ENCODE results near the gene ERH. TPM values are rescaled to one million over a fixed set of nuclear protein-coding genes. Genes with fewer than 3 reads are reported as not detected.
"Not testable (repeated sequence)": the region's sequence is repeated elsewhere in the genome, so short reads cannot be mapped to it uniquely, and the experiment has no call there.

Gene ERH
- 176 and 177 TPM in 2 replicates for total RNA-seq (2014; rRNA removed; shearing (Covaris generic))

DNA sequence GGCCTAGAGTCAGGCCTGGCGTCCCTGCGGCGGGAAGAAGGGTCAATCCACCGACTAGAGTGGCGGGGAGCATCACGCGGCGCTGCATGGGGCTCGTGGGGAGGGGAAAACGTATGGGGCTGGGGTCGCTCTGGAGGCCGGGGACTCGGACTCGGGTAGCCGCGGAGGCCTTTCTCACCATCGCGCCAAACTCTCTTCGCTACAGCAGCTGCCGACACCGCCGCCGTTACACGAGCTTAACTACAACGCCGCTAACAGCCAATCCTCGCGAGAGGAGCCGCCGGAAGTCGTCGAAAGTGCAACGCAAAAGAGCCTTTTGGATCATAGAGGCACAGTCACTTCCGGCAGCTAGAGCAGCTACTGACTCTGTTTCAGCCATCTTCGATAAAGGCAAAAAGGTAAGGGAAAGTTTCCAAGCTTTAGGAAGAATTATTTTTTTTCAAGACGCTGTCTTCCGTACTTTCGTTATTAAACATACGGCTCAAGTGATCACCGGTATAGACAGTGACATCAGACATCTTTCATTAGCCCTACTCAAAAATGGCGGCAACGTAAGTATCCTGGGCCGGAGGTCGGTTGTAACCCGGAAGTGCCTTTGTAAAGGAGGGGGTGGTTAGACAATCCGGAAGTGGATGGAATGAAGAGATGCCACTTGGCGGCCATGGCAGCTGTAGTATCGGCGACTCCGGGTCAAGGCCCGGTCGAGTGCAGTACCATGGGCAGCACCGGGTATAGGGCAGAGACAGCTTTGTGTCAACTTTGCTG is at the start of gene ERH, which contains the start of gene SLC39A9:
ERH (minus strand) TSS at position 247 of the 765 bp plus-strand sequence; CDS start at position 181, 66 bp downstream.
SLC39A9 (plus strand) TSS at position 640 of the 765 bp plus-strand sequence. CDS start 678 bp downstream, outside the sequence.
- peak; percentile 95 for DNase-seq (ENCODE audit: low spot score)

DNA sequence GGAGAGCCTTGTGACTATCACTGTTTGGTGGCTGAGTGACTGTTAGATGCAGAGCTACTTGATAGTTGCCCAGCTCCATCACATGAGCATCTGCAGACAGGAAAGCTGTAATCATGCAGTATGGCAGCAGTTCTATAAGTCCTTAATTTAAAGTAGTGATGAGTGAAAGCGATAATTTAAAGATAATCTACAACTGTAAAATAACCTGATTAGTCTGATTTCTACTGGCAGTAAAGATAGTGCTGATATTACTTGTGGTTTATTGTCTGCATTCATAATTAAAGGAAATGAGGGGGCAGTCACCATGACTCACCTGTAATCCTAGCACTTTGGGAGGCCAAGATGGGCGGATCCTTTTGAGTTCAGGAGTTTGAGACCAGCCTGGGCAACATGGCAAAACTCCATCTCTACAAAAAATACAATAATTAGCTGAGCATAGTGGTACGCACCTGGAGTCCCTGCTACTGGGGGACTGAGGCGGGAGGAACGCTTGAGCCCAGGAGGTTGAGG is 45.3 kb upstream of the ERH start:
- DNase-seq (ENCODE audit: low spot score) = no peak

DNA sequence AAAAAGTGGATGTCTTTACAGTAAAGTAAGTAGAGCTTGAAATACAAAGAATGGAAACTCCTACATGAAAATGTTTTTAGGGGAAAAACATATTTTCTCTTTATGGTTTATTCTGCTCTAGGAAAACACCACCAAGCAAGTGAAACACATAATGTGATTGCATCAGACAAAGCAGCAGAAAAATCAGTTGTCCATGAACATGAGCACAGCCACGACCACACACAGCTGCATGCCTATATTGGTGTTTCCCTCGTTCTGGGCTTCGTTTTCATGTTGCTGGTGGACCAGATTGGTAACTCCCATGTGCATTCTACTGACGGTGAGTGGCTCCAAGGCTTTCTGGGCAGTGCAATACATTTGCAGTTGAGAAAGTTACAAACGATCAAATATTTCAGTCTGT is 43.8 kb upstream of the ERH start:
- no peak for DNase-seq (ENCODE audit: low spot score)

DNA sequence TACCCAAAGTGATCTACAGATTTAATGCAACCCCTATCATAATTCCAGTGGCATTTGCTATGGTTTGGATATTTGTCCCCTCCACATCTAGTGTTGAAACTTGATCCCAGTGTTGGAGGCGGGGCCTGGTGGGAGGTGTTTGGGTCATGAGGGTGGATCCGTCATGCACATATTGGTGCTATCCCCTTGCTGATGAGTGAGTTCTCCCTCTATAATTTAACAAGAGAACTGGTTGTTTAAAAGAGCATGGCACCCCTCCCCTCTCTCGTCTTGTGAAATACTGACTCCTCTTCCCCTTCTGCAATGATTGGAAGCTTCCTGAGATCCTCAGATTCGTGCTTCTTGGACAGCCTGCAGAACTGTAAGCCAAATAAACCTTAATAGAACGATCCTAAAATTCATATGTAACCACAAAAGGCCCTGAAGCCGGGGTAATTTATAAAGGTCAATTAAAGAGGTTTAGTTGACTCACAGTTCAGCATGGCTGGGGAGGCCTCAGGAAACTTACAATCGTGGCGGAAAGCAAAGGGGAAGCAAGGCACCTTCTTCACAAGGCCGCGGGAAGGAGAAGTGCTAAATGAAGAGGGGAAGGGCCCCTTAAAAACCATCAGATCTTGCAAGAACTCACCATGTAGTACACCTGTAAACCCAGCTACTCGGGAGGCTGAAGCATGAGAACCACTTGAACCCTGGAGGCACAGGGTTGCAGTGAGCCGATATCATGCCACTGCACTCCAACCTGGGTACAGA is 41.6 kb upstream of the ERH start:
- no peak for DNase-seq (ENCODE audit: low spot score)

DNA sequence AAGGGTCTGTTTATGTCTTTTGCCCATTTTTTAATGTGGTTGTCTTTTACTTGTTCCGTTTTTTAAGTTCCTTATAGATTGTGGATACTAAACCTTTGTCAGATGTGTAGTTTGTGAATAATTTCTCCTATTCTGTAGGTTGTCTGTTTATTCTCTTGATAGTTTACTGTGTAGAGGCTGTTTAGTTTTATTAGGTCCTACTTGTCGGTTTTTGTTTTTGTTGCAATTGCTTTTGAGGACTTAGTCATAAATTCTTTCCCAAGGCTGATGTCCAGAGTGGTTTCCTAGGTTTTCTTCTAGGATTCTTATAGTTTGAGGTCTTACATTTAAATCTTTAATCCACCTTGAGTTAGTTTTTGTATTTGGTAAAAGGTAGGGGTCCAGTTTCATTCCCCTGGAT is 34.3 kb upstream of the ERH start:
- no peak for DNase-seq (ENCODE audit: low spot score)

DNA sequence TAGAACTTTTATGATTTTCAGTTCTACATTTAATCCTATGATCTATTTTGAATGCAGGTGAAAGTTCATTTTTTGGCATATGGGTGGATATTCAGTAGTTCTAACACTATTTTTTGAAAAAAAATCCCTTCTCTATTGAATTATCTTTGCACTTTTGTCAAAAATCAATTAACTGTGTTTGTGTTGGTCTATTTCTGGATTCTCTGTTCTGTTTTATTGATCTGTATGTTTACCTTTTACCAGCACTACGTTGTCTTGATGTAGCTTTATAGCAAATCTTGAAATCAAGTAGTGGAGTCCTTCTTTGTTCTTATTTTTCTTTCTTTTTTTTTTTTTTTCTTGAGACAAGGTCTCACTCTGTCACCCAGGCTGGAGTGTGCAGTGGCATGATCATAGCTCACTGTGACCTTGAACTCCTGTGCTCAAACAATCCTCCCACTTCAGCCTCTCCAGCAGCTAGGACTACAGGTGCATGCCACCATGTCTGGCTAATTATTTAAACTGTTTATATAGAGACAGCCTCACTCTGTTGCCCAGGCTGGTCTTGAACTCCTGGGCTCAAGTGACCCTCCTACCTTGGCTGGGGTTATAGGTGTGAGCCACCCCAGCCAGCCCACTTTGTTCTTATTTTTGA is 32.3 kb upstream of the ERH start:
- DNase-seq (ENCODE audit: low spot score) = no peak

DNA sequence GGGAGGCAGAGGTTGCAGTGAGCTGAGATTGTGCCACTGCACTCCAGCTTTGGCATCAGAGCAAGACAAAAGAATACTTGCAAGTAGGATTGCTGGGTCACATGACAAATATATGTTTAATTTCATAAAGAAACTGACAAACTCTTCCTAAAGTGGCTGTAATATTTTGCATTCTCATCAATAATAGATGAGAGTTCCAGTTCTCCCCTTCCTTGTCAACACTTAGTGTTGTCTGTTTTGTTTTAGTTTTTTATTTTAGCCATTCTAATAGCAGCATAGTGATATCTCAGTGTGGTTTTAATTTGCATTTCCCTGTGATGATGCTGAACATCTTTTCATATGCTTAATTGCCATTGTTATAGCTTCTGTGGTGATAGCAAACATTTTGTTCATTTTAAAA is 31.5 kb upstream of the ERH start:
- DNase-seq (ENCODE audit: low spot score) = no peak

DNA sequence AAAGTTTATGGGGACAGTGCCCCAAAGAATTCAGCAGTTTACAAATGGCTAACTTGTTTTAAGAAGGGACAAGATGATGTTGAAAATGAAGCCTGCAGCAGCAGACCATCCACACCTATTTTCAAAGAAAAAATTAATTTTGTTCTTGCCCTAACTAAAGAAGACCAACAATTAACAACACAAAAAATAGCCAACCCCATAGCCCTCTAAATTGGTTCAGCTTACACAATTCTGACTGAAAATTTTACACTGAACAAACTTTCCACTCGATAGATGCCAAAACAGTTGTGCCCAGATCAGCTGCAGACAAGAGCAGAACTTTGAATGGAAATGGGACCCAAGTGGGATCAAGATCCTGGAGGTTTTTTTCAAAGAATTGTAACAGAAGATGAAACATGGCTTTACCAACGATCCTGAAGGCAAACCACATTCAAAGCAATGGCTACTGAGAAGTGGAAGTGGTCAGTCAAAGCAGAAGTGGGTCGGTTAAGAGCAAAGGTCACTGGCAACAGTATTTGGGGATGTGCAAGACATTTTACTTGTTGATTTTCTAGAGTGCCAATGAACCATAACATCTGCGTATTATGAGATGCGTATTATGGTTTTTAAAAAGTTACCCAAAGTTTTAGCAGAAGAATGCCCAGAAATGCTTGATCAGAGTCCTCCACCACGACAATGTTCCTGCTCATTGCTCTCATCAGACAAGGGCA is 30.3 kb upstream of the ERH start:
- DNase-seq (ENCODE audit: low spot score) = no peak

DNA sequence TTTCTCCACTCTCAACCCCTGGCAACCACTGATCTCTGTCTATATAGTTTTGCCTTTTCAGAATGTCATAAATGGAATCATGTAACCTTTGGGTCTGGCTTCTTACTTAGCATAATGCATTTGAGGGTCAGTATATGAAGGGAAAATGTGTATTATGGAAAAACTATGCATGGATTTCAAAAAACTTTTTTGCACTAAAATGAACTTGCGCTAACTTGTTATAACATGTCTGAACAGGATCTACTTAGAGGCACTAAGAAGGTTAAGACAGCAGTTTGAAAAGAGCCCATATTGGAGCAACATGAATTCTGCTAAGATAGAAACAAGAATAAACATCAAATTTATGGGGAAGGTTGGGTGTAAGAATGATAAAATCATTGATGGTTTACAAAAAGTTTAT is 29.5 kb upstream of the ERH start:
- DNase-seq (ENCODE audit: low spot score) = no peak

DNA sequence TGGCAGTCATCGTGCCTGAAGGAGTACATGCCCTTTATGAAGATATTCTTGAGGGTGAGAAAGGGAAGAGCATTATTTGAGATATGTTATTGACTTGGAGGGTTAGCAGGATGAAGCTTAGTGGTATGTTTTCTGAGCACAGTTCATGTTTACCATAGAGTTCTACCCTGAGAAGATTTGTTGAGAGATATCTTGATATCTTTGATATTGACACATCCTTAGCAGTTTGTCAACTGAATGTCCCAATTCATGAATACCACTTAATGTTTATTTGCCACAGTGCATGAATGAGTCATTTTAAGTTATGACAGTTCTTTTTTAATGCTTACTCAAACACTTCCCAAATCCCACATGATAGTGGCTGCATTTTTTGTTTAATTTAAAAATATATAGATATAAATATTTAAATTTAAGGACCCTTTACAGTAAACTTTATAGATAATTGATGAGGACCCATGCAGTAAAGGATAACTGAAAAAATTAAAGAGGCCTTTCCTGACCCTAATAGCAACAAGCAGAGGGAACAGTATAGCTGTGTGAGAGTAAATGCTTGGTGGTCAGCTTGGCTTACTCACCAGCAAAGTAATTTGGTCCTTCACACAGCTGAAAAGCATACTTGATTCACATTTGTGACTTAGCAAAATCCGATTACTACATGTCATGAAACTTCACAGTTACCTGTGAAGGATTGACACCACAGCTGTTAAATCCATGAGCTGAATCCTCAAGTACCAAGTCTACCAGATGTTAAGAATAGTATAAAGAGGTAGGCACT is 26.2 kb upstream of the ERH start:
- no peak for DNase-seq (ENCODE audit: low spot score)

DNA sequence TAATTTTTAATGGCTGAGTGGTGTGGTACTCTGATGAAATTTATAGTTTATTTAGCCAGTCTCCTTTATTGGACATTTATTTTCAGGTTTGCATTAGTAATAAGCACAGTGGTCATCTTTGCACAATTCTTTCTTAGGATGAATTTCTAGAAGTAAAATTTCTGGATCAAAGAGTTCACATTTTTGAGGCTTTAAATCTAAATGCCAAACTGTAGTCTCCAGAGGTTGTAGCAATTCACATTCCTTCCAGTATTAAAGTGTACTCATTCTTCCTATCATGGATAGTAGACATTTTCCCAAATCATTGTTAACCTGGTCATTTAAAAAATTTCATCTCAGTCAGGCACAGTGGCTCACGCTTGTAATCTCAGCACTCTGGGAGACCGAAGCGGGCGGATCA is 25.2 kb upstream of the ERH start:
- no peak for DNase-seq (ENCODE audit: low spot score)

DNA sequence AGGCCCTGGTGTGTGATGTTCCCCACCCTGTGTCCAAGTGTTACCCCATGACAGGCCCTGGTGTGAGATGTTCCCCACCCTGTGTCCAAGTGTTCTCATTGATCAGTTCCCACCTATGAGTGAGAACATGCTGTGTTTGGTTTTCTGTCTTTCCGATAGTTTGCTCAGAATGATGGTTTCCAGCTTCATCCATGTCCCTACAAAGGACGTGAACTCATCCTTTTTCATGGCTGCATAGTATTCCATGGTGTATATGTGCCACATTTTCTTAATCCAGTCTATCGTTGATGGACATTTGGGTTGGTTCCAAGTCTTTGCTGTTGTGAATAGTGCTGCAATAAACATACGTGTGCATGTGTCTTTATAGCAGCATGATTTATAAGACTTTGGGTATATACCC is 18.0 kb upstream of the ERH start:
- not testable (repeated sequence) for DNase-seq (ENCODE audit: low spot score)

DNA sequence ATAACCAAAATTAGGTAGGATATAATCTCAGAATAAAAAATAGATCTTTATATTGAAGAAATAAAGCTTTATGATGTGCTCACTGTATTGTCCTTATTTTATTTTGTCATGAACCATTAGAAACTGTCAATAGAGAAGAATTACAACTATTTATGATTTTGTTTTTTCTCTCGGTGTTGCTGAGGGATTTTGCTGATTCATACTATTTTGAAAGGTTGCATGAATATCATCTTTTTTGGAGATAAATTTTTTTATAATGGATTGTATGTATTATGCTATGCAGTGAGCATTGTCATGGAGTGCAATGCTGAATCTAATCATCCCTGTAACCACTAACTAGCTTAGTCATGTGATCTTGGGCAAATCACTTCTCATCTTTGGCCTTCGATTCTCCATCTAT is 15.4 kb upstream of the ERH start:
- no peak for DNase-seq (ENCODE audit: low spot score)

DNA sequence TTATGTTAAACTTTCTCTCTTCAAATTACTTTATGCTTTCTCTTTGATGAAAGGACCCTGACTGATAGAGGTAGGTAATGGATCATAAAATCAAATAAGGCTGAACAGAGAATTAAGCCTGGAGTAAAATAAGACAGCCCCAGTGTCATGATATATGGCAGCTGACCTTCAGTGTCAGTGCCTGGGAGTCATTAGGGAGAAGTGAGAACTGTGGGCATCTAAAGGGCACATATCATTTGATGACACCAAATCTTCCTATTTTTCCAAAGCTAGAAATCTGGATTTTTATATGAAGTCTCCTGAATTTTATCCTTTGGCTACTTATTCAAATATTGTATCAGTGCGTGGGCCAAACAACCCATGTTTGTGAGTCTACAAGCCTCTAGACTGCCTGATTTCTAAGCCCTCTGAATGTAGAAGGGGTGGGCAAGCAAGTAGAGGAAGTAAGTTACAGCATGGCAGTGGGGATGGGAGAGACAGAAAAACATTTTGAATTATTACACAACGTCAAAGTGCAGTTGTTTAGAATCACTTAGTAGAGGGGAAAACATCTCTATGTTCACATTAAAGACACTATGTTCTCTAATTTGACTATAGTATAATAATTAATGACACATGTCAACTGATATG is 10.3 kb upstream of the ERH start:
- DNase-seq (ENCODE audit: low spot score) = no peak

DNA sequence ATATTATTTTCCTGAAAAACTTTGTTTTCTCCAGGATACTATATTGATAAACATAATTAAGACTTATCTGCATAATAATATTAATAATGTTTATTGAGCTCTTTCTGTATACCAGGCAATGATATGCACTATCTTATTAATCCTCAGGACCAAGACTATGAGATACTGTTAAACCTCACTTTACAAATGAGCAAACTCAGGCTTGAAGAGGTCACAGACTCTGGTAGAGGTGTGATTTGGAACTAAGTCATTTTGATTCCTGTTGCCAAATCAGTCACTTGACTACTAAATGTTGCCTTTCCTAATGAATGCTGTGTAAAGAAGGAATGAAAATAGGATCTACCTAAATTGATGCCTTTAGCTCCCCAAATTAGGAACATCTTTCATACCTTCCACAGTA is 7.7 kb upstream of the ERH start:
- no peak for DNase-seq (ENCODE audit: low spot score)

DNA sequence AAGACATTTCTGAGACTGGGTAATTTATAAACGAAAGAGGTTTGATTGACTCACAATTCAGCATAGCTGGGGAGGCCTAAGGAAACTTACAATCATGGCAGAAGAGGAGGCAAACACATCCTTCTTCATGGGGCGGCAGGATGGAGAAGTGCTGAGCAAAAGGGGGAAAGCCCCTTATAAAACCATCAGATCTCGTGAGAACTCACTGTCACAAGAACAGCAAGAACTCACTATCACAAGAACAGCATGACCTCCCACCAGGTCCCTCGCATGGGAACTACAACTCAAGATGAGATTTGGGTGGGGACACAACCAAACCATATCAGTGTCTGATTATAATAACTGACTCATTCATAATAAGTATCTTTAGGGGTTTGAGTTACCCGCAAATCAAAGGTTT is 6.8 kb upstream of the ERH start:
- no peak for DNase-seq (ENCODE audit: low spot score)

DNA sequence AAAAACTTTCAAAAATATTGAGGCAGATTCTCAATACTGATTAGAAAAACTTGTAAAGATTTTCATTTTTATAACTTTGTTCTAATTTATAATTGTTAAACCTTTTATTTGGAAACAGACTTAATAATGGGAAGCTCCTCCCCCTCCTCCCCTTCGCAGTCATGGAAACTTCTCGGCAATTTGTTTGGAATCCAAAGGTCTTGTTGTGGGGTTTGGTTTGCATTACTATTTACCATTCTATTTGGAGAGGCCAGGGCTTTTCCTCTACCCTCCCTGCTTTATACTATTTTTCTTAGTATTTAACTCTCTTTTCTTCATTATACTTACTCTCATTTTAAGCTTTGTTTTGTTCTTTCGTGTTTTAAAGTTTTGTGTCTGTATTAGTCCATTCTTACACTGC is 6.4 kb upstream of the ERH start:
- no peak for DNase-seq (ENCODE audit: low spot score)

DNA sequence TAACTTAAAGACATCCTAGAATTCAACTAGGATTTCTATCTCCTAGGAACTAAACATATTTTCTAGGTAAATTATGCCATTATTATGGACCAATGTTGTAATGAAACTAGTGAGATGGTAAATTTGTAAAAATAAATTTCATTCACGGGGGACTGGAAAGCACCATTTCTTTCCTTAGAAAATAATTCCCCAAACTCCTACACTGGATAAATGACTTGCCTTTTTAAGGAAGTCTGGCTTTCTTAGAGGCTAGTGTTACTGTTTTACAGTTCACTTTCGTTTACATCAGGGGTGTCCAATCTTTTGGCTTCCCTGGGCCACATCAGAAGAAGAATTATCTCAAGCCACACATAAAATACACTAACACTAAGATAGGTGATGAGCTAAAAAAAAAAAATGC is 3.7 kb upstream of the ERH start:
- no peak for DNase-seq (ENCODE audit: low spot score)

DNA sequence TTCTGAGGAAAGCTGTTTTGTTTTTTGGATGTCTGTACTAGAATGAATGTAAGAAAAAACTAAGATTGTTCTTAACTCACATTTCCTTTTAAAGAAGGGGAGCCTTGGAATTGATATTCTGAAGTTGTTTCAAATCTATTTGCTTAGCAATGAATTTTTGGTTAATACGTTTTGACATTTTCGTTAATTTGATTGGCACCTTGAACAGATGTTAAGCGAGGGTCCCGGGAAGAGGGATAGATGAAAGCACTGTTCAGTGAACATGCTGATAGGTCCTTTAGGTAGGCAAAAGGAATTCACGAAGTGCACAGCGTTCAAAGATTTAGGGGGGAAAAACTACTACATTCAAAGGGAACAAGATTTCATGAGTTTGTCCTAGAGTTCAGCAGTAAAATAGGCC is 2.1 kb upstream of the ERH start:
- no peak for DNase-seq (ENCODE audit: low spot score)

DNA sequence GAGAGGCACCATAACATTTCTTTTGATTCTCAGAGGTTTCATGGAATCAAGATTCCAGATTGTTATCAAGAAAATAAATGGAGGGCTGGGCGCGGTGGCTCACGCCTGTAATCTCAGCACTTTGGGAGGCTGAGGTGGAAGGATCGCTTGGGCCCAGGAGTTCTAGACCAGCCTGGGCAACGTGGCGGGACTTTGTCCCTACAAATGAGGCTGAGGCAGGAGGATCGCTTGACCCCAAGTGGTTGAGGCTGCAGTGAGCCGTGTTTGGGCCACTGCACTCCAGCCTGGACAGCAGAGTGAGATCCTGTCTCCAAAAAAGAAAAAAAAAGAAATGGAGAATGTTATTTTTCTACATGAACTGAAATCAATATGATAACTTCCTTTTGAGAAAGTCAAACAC is 1.7 kb upstream of the ERH start:
- DNase-seq (ENCODE audit: low spot score) = no peak

DNA sequence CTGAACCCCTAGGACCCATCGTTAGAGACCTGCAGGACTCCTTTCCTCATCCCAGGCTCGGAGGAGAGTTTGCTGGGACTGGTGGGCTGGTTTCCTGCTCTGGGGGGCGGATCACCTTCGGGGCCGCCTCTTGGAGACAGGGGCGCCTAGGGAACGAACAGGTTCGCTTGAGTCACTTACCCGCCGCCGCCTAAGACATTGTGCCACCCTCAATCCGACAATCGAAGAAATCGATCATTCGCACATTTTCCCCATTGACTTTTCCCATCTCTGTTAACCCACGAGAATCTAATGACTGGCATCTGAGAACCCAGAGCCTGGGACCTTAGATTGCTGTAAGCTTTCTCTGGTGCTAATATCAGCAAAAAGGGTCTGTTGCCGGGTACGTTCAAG is 715 bp upstream of the ERH start:
- no peak for DNase-seq (ENCODE audit: low spot score)

All from H4 (cell line).